Fibroblast of mammary gland (primary cell): ENCODE measurements around the gene CCDC85B.

ENCODE experiments used
- DNase-seq: peaks from one replicate; pipeline ENCODE4 v3.0.0-alpha.2; 2010; ENCODE audit warnings: low read depth
- H3K4me3 ChIP-seq: 2 replicates; pipeline ENCODE4 v1.5.1; 2011; ENCODE audit warnings: low read depth, mild to moderate bottlenecking, low read length, moderate library complexity; ENCODE audit not compliant: control insufficient read depth
- TF ChIP-seq, protein P1 (sequence below): conservative IDR thresholded peaks from 2 replicates; pipeline ENCODE4 v1.5.1; 2011; ENCODE audit warnings: low read depth, low read length, inconsistent platforms; ENCODE audit not compliant: control insufficient read depth, insufficient read depth

CCDC85B gene

GRCh38 chr11:65849771-65850216, 40.7 kb upstream of the CCDC85B start:
- TF ChIP-seq, protein P1, sequence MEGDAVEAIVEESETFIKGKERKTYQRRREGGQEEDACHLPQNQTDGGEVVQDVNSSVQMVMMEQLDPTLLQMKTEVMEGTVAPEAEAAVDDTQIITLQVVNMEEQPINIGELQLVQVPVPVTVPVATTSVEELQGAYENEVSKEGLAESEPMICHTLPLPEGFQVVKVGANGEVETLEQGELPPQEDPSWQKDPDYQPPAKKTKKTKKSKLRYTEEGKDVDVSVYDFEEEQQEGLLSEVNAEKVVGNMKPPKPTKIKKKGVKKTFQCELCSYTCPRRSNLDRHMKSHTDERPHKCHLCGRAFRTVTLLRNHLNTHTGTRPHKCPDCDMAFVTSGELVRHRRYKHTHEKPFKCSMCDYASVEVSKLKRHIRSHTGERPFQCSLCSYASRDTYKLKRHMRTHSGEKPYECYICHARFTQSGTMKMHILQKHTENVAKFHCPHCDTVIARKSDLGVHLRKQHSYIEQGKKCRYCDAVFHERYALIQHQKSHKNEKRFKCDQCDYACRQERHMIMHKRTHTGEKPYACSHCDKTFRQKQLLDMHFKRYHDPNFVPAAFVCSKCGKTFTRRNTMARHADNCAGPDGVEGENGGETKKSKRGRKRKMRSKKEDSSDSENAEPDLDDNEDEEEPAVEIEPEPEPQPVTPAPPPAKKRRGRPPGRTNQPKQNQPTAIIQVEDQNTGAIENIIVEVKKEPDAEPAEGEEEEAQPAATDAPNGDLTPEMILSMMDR: no peak
- DNase-seq: no peak
- no peak overlapping the region for H3K4me3 ChIP-seq

- TF ChIP-seq, protein P1: no peak
- no peak overlapping the region for H3K4me3 ChIP-seq
- no peak for DNase-seq
Measured at GRCh38 chr11:65850217-65851082, 40.0 kb upstream of the CCDC85B start.

GRCh38 chr11:65851083-65851579, 39.3 kb upstream of the CCDC85B start:
- TF ChIP-seq, protein P1: peak; percentile 48
- no peak overlapping the region for H3K4me3 ChIP-seq
- no peak for DNase-seq

DNA sequence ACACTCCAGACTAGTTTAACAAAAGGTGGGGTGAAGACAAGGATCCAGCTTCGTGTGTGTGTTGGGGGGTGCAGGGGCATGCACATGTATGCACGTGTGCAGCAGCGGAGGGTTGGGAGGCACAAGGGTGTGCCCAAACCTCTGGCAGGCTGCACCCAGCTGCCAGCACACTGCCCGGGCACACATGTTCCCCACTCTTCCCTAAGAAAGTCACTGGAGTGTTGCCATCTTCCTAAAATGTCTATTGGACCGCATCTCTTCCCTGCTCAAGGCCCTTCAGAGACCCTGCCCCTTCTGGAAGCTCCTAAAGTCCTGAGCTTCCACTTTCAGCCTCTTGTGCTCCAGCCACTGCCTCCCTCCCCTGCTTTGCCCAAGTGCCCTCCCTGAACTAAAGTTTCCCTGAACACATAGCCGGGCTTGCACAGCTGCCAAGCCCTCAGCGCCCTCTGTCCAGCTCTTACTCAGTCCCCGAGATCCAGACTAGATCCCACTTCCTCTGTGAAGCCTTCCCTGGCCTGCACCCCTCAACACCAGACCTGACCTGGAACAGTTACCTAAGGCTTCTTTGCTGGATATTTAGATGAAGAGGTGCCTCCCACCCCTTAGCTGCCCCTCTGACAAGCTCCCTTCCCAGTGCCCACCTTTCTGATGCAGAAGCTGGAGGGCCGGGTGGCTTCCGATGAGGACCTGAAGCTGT, 38.5 kb upstream of the CCDC85B start:
- H3K4me3 ChIP-seq: no peak overlapping the region

GRCh38 chr11:65852508-65853245, 37.8 kb upstream of the CCDC85B start:
- TF ChIP-seq, protein P1: no peak
- no peak overlapping the region for H3K4me3 ChIP-seq
- no peak for DNase-seq

More for the DNA sequence above, 38.5 kb upstream of the CCDC85B start:
- no peak for DNase-seq
- TF ChIP-seq, protein P1: no peak

GRCh38 chr11:65853246-65853979, 37.1 kb upstream of the CCDC85B start:
- DNase-seq: no peak
- TF ChIP-seq, protein P1: no peak
- no peak overlapping the region for H3K4me3 ChIP-seq
